NCI-H345 (cell line): Measurements from ENCODE around the gene GMCL2.

Experiments
- DNase-seq: peaks from one replicate; lab custom pipeline; 2025; lab: John Stamatoyannopoulos, UW

The GMCL2 gene

DNA sequence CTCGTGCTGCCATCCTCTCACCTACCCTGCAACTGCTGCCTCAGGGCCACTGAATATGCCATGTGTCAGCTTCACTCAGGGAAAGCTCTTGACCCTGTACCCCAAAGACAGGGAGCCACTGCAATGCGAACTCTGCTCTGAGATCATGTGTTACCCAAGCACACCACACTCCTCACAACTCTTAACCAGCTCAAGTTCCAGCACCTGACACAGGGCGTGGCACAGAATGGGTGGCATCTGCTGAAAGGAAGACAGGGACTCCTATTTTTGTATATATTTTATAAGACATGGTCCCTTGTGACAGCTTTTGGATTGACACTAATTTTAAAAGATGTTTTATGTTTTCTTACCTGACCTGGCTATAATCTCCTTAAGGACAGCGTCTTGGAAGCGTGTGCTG lies 34.7 kb upstream of the GMCL2 start:
- DNase-seq: no peak

- no peak for DNase-seq
These were observed 34.1 kb upstream of the GMCL2 start for GRCh38 chr5:178221282-178221681.

DNA sequence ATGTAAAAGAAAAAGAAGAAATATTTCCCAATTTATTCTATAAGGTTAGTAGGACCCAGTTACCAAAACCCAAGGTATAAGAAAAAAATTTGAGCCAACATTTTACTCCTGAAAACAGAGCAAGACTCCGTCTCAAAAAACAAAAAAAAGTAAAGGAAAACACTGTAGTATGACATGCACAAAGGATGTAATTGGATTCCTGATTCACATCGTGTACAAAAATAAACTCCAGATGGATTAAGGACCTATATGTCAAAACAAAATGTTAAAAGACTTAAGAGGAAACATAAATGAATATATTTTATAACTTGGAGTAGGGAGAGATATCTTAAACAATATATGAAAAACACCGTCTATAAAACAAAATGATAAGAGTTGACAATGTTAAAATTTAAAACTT lies 31.7 kb upstream of the GMCL2 start:
- DNase-seq: no peak

- no peak for DNase-seq
These were observed 31.1 kb upstream of the GMCL2 start for GRCh38 chr5:178218237-178218776.

- no peak for DNase-seq
These were observed 29.6 kb upstream of the GMCL2 start for GRCh38 chr5:178216779-178217178.

DNA sequence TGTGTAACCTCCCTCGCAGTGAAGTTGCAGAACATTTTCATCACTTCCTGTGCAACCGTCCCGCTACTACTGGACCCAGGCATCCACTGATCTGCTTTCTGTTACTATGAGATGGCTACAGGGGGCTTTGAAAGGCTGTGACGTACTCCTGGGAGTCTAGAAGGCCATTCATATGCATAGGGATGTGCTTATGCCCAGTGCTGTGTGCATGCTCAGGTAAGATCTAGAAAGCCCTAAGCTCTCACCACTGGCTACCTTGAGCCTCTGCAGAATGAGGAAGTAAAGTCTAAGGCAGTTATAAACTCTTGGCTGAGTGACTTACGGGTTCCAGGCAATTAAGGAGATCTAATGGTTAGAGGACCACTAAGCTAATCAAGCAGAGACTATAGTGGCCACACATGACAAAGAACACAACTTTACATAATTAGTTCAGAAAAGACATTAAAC lies 28.9 kb upstream of the GMCL2 start:
- DNase-seq: no peak

DNA sequence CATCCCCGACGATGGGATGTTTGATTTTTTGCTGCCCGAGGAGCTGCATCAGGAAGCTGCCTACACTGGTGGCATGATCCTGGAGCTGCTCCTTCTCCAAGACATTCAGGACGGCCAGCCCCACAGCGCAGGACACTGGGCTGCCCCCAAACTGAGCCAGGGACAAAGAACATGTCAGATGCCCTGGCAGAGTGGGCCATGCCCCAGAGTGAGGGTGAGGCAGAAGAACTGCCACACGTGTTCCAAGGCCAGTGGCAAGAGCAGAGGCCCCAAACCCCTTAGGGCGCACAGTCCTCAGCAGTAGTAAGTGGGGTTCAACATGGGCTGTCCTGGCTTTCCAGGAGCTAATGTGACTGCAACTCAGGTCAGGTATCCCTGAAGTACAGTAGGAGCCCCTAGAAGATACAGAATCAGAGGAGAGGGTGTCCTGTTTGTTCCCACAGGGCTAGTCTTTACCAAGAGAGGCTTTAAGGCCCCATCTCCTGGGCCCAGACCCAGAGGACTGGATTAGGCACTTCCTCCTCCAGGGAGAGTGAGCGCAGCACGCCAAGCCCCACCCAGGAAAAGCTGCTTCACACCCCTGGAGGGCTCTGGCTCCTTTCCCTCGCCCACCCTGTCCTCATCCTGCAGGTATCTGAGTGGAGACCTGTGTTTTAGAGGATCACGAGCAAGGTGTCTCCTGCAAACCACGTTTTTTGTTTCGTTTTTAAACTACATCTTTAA lies 28.3 kb upstream of the GMCL2 start:
- DNase-seq: no peak

DNA sequence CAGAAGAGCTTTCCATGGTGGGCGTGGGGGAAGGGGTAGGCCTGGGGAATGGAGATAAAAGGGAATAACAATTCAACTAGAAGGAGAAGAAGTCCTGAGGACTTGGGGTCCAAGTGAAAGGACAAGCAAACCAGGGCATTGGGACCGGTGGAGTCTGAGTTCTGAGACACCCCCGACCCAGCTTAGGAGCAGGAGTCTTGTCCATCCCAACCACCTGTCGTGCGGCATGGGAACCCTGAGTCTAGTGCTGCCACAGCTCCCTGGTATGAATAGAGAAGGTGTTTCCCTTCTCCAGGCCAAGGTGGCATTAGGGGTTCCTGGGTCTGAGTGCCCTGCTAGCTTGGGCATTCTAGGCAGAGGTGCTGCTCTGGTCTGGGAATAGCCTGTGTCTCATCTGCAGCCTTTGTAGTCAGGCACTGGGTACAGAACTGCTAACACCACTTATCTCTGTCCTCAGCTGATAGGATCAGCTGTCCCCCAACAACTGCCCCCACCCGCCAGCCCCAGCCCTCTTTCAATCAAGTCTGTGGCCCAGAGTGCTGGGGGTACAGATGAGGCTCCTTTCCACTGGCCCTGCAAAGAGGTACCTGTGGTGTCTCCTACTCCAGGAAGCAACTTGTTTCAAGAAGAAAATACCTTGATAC lies 27.1 kb upstream of the GMCL2 start:
- no peak for DNase-seq

DNA sequence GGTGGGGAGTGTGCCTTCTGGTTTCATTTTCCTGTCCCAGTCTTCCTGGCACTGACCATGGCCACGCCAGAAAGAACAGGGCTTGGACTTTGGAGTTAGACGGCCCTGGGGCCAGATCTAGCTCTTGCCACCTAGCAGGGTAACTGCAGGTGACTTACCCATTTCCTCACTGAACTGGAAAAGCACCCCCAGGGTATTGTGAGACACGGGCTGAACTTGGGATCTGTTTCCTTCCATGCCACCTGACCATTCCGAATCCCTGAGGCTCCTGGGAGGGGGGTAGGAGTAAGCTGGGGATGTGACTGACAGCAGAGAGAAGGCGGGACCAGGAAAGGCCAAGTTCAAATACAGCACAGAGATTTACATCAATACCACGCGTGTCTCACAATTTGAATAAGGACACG lies 26.6 kb upstream of the GMCL2 start:
- DNase-seq: no peak

GRCh38 chr5:178213003-178213461 lies 25.9 kb upstream of the GMCL2 start:
- no peak for DNase-seq

DNA sequence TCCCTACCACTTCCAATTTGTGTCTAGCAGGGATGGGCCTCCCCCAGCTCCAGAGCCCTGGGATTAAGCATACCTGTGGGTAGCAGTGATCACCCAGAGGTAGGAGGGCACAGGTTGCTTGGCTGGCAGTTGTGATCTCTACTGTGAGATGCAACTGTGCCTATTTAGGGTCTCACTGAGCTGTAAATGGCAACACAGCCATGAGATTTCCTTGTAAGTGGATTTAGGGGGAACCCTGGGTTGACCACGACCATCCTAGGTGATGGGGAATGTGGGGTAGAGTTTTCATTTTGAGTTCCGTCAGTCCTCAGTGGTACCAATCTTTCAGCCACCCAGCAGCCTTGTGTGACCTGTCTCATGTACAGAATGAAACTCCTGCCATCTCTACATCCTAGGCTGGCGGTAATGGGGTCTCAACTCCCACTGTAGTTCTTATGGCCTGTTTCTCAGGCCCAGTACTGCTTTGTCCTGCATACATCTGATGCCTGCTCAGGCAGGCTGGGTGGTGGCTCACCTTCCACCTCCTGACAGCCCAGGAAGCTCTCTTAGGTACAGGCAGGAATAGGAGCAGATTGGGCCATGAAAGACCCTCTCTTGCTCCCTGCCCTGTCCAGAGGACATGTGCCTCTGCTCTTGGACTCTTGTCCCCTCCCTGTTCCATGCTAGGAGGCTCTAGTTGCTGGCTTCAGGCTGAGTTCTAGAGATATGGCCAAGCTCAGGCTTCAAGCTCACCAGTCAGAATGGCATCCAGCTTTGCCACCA lies 25.3 kb upstream of the GMCL2 start:
- no peak for DNase-seq

DNA sequence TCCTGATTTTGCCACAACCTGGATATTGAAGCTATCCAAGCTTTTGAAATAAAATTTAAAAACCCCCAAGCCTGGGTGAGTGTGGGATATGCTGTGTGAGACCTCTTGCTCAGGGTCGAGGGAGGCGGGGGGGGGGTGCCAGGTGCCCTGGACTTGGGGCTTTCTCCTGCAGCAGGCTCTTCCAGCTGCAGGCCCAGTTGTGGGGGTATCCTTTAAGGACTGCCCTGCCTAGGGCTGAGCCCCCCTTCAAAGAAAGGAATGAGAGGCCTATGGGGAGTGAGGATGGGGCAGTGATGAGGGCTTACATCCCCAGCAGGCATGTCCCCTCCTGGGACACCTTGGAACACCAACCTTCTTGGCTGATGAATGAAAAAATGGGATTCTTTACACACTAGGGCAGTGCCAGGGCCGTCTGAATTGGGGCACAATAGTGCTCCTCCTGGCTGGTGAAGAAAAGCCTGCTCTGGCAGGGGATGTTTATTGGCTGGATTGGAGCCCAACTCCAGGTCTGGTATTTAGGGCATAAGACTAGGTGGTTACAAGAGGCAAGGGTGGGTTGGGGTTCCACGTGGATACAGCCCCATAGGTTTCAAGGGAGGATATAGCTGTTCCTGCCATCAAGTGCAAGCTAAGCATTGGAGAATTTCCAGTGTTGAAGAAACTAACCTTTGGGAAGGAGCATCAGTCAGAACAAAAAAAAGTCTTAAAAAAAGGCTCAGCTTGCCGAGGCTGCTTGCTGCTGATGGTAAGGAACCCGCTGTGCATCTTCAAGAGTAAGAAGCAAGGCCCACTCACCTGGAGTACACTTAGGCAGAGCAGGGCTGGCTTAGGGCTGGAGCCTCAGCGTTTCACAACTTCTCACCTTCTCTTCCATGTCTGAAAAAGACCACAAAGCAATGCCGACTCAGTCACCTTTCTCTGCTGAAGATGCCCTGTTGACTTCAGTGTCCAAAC lies 24.2 kb upstream of the GMCL2 start:
- DNase-seq: no peak

- DNase-seq: no peak
These were observed 23.5 kb upstream of the GMCL2 start for GRCh38 chr5:178210686-178211085.

GRCh38 chr5:178210073-178210535 lies 22.9 kb upstream of the GMCL2 start:
- DNase-seq: no peak

GRCh38 chr5:178209334-178210072 lies 22.3 kb upstream of the GMCL2 start:
- no peak for DNase-seq

DNA sequence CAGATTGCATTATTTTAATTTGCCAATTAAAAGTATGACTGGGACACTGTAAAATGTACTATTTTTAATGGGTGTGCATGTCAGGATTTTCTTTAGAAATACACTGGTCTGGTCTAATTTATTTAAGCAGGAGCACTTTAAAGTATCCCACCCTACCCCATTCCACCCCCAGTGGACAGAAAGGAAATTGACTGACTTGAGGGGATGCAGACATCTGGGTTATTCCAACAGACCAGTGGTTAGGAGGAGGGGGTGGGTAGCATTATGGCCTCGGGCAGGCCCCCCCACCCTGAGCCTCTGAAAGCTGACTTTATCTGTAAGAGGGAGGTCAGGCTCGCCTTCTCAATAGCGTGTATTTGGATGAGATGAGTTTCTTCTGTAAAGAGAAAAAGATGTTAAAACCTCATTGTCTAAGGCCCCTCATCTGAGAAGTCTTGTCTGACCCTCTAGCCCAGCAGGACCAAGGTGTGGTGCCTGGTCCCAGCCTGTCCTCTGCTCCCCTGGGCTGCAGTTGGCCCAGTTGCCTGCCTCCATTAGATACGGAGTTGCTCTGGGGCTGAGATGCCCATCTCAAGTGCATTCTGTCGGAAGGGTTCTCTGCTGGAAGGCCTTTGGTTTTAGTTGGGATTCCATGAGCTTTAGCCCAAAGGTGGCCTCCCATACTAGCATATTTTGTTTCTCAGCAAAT lies 21.5 kb upstream of the GMCL2 start:
- DNase-seq: no peak

GRCh38 chr5:178207917-178208280 lies 20.7 kb upstream of the GMCL2 start:
- DNase-seq: no peak

GRCh38 chr5:178207183-178207916 lies 20.2 kb upstream of the GMCL2 start:
- no peak for DNase-seq
